HG03135 (cell line): ENCODE measurements around the gene HHATL.

Experiments used
- ATAC-seq: cut with Tn5 transposase; IDR thresholded peaks from one replicate; pipeline ENCODE4 v1.9.1; 2021; ENCODE audit warnings: mild to moderate bottlenecking, moderate library complexity; ENCODE audit not compliant: unreplicated experiment

The HHATL gene

GRCh38 chr3:42713747-42714146 lies 11.1 kb upstream of the HHATL start:
- no peak for ATAC-seq

- no peak for ATAC-seq
These were observed 10.2 kb upstream of the HHATL start for GRCh38 chr3:42712688-42713372.

- ATAC-seq, result no peak
These were observed 9.7 kb upstream of the HHATL start for GRCh38 chr3:42712344-42712648.

- ATAC-seq, result no peak
These were observed 9.1 kb upstream of the HHATL start for GRCh38 chr3:42711491-42712343.

GRCh38 chr3:42710323-42711021 lies 7.9 kb upstream of the HHATL start:
- no peak for ATAC-seq

- no peak for ATAC-seq
These were observed 7.0 kb upstream of the HHATL start for GRCh38 chr3:42709621-42710020.

- no peak for ATAC-seq
These were observed 6.1 kb upstream of the HHATL start for GRCh38 chr3:42708611-42709151.

GRCh38 chr3:42707620-42708355 lies 5.2 kb upstream of the HHATL start:
- ATAC-seq, result no peak

GRCh38 chr3:42706721-42707619 lies 4.4 kb upstream of the HHATL start:
- no peak for ATAC-seq

- ATAC-seq, result no peak
These were observed 3.5 kb upstream of the HHATL start for GRCh38 chr3:42705962-42706585.

- no peak for ATAC-seq
These were observed 2.6 kb upstream of the HHATL start for GRCh38 chr3:42705058-42705767.

GRCh38 chr3:42704136-42704841 lies 1.7 kb upstream of the HHATL start:
- no peak for ATAC-seq

- no peak for ATAC-seq
These were observed 1.1 kb upstream of the HHATL start for GRCh38 chr3:42703695-42704025.

GRCh38 chr3:42702982-42703694 lies 540 bp upstream of the HHATL start:
- no peak for ATAC-seq

GRCh38 chr3:42701371-42702065 lies 1.1 kb downstream of the HHATL start:
- no peak for ATAC-seq

- no peak for ATAC-seq
These were observed 2.0 kb downstream of the HHATL start for GRCh38 chr3:42700366-42701288.
